NCI-H748 treated with DMSO at 0.1 percent for 48 hours (cell line): Measurements from ENCODE around the gene CALD1.

Experiments
- DNase-seq: peaks from one replicate; lab custom pipeline; 2025; lab: John Stamatoyannopoulos, UW

Gene CALD1, protein sequence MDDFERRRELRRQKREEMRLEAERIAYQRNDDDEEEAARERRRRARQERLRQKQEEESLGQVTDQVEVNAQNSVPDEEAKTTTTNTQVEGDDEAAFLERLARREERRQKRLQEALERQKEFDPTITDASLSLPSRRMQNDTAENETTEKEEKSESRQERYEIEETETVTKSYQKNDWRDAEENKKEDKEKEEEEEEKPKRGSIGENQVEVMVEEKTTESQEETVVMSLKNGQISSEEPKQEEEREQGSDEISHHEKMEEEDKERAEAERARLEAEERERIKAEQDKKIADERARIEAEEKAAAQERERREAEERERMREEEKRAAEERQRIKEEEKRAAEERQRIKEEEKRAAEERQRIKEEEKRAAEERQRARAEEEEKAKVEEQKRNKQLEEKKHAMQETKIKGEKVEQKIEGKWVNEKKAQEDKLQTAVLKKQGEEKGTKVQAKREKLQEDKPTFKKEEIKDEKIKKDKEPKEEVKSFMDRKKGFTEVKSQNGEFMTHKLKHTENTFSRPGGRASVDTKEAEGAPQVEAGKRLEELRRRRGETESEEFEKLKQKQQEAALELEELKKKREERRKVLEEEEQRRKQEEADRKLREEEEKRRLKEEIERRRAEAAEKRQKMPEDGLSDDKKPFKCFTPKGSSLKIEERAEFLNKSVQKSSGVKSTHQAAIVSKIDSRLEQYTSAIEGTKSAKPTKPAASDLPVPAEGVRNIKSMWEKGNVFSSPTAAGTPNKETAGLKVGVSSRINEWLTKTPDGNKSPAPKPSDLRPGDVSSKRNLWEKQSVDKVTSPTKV

DNA sequence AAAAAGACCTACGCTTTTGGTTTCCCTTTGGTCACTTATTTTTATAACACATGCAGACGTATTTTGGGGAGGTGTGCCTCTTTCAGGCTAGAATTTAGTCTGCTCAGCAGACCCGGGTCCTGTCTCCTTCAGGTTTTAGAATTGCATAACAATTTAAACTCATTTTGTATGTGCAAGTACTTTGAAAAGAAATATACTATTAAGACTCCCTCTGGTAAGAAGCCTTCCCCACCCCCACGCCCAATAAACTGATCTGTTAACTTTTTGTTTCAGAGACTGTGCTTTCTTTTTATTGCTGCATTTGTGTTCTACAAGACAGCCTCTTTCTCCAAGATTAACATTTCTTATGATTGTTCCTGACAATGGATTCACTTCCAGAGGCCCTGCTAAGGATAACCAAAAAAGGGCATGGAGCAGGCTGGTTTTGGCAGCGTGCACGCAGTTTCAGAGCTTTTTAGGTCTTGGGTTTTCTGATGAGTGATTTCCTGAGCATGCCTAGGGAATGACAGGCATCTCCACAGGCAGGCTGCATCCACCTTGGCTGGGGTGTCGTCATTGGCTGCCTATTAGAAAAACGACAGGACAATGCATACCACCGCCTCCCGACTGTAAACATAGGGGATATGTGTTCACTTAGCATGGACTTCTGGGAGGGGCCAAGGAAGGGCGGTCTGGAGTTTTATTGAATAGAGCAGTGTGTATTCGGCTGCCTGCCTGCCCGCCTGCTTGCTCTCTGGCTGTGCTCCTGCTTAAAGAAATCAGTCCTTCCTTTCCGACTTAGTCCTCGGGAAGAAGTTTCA is at the start of gene CALD1:
TSS of gene CALD1 (plus strand) at position 694 of the 800 bp plus-strand sequence. CDS start 88,100 bp downstream, outside the sequence.
- DNase-seq: no peak

- no peak for DNase-seq
Observed at GRCh38 chr7:134729895-134730294, 49.5 kb upstream of the CALD1 start.

GRCh38 chr7:134730411-134730829 is 49.0 kb upstream of the CALD1 start:
- DNase-seq: no peak

DNA sequence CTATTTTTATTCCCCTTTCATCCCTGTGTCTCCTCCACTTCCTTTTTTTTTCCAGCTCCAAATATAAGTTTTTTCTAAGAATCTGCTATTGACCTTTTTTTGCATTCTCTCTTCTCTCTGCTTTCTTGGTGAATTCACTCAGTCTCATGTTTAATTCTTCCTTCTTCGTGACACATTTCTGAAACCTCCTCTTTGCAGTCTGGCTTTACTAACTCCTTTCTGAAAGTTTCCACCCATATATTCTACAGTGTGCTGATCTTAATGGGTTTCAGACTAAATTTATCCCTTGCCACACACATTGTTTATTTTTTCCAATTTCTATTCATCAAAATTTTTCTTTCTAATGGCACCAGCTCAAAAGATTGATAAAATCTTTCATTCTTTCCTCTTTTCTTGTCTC is 47.8 kb upstream of the CALD1 start:
- no peak for DNase-seq

DNA sequence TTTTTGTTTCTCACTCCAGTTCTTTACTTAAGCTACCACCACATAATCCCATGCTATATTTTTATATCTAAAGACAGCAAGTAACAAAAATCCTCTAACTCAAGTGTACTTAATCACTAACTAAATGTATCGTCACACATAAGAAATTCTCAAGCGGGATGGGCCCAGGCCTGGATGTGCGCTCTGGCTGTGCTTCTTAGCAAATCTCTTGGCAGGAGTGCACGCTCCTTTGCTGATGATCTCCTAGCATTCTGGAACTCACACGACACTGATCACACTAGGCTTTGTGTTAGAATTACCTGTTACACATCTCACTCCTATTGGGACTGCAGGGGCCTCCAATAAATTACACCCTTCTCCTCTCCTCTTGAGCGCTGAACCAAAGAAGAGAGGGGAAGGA is 46.7 kb upstream of the CALD1 start:
- DNase-seq: no peak

GRCh38 chr7:134736381-134736780 is 43.1 kb upstream of the CALD1 start:
- no peak for DNase-seq

- no peak for DNase-seq
Observed at GRCh38 chr7:134737566-134738345, 41.7 kb upstream of the CALD1 start.

- no peak for DNase-seq
Observed at GRCh38 chr7:134739362-134739761, 40.1 kb upstream of the CALD1 start.

DNA sequence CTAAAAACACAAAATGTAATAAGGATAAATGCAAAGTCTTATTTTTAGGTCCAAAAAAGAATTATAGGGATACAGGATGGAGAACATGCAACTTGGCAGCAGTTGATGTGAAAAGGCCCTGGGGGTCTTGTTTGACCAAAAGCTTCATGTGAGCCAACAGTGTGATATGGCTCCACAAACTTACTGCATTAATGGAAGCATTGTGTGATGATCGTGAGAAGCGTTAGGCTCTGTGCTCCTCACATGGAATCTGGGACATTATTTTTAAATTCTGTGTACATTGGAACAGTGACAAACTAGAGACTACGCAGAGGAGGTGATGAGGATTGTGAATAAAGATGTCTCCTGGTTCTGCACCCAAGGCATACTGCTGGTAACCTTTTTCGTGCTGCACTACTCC is 39.1 kb upstream of the CALD1 start:
- no peak for DNase-seq

DNA sequence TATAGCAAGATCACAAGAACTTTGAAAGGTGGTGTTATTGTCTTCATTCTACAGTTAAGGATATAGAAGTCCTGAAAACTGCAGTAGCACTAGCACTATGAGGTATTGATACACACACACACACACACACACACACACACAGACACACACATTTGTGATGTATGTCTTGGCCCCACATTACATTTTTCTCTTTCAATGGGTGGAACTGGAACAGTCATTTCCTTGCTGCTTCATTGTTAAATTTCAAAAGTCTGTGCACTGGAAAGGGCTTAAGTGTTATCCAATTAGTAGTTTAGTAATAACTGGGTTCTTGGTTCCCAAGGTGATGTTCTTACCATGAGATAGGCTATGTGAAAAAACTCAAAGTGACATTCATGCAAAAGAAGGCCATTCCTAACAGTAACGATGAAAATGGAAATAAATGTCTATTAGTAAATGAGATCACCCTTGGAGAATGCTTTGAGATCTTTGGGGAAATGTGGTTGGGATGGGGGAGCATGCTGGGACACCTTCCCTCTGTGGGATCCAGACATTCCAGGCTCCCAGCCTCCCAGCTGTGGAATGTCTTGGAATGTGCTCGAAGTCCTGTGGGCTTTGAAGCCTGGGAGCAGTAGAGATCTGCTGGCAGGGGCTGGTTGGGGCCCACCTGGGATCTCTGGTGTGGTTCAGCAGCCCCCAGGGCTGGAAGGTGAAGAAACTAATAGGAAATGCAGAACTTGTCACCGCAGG is 37.4 kb upstream of the CALD1 start:
- no peak for DNase-seq

- DNase-seq: no peak
Observed at GRCh38 chr7:134742688-134743350, 36.6 kb upstream of the CALD1 start.

- no peak for DNase-seq
Observed at GRCh38 chr7:134744569-134744968, 34.9 kb upstream of the CALD1 start.

GRCh38 chr7:134747326-134747725 is 32.1 kb upstream of the CALD1 start:
- DNase-seq: no peak

GRCh38 chr7:134750083-134751062 is 29.1 kb upstream of the CALD1 start:
- DNase-seq: peak; percentile 13

DNA sequence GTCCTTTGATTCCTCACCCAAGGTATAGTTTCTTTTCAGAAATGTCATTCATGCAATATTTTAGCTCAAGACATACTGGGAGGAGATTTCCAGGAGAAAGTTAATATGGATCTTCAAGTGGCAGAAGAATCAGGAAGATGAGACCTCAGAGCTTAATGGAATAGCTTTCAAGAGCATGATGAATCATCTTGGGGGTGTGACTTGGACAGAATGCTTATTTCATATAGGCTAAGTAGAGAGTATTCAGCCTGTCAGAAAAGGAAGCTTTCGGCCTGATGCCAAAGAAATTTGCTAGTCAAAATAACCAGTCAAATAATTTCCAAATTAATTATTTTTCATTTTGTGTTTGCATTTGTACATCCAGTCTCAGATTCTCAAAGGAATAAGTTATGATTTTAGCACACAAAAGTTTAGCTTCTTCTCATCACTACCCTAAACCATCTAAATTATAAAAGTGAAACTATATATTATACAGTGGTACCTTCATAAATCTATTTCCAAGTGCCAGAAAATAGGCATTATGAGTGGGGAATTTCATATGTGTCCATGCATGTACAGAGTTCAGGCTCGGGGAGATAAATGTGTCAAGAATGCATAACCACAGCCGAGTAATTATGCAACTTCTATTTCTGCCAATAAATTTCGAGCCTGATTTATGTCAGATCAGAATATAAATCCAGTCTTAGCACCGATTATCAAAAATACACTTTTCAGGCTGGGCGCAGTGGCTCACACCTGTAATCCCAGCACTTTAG is 27.3 kb upstream of the CALD1 start:
- DNase-seq: no peak

DNA sequence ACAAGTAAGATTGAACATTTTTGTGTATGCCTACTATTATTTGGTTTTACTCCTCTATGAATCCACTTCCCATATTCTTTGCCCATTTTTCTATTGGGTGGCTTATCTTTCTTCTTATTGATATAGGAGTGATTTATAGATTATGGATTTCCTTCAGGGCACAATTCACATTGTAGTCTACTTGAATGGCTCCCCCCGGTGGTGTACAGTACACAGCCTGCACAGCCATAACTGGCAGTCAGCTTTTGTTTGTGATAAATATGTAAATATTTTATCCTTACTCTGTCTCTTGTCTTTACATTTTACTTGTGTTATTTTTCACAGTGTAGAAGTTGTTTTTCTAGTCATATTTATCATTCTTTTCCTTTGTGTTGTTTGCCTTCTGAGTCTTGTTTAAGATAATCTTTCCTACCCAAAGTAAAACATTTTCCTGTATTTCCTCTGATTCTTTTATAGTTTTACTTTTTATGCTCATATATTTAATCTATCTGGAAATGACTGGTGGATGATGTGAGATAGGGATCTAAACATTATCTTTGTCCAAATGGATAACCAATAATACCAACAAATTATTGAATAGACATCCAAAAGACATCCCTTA is 23.9 kb upstream of the CALD1 start:
- no peak for DNase-seq

- DNase-seq: no peak
Observed at GRCh38 chr7:134757938-134758337, 21.5 kb upstream of the CALD1 start.

DNA sequence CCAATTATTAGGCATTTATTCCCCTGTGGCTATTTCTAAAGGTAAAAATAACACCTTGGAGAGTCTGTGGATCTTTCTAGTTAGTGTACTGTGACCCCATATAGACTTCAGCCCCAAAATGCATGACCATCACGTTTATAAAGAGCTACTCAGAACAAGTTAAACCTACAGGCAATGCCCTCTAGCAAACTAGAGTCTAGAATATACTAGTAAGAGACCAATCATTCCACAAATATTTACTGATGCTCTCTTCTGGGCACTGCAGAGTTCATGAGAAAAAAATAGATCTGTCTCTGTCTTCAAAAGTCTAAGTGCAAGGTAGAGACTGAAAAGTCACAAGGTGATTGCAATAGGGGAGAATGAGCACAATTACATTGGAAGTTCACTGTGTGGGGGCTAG is 20.5 kb upstream of the CALD1 start:
- no peak for DNase-seq
